ENCODE data around the gene LTBP1. TPM values are rescaled to one million over a fixed set of nuclear protein-coding genes. Genes with fewer than 3 reads are reported as not detected.

Gene LTBP1
- total RNA-seq, 1 donor from 2014 or later = 29.7 TPM

- Histone ChIP-seq H2AFZ (ENCODE audit: low read depth, low read length) (no peak overlapping the region), H3K27me3 (ENCODE audit: insufficient read depth, low read length) (no peaks in the 10 kb centered on the region), H3K79me2 (ENCODE audit: insufficient read depth, low read length) (peaks cover 55% of the 10 kb centered on the region), H4K20me1 (ENCODE audit: insufficient read depth, low read length) (peaks cover 18% of the 10 kb centered on the region), H3K9me3 (ENCODE audit: insufficient read depth, low read depth, low read length) (no peaks in the 10 kb centered on the region), H3K4me2 (ENCODE audit: low read length) (no peak overlapping the region), H3K27ac (ENCODE audit: low read depth, low read length) (no peak overlapping the region), H3K9ac (ENCODE audit: low read length) (no peak overlapping the region), H3K4me1 (ENCODE audit: insufficient read depth, low read length) (no peaks in the 10 kb centered on the region), H3K4me3 (ENCODE audit: insufficient read depth, low read depth, low read length) (no peak overlapping the region), H3K36me3 (ENCODE audit: insufficient read depth, low read length) (peaks cover 4% of the 10 kb centered on the region)
- peaks cover 1% of the 10 kb centered on the region for H3K36me3 Mint-ChIP-seq (ENCODE audit: low read depth, unreplicated experiment)
- TF ChIP-seq EZH2 (IDR thresholded peaks at IDR 0.05; ENCODE audit: insufficient read depth, low read length) = no peak
- TF ChIP-seq, protein P1, sequence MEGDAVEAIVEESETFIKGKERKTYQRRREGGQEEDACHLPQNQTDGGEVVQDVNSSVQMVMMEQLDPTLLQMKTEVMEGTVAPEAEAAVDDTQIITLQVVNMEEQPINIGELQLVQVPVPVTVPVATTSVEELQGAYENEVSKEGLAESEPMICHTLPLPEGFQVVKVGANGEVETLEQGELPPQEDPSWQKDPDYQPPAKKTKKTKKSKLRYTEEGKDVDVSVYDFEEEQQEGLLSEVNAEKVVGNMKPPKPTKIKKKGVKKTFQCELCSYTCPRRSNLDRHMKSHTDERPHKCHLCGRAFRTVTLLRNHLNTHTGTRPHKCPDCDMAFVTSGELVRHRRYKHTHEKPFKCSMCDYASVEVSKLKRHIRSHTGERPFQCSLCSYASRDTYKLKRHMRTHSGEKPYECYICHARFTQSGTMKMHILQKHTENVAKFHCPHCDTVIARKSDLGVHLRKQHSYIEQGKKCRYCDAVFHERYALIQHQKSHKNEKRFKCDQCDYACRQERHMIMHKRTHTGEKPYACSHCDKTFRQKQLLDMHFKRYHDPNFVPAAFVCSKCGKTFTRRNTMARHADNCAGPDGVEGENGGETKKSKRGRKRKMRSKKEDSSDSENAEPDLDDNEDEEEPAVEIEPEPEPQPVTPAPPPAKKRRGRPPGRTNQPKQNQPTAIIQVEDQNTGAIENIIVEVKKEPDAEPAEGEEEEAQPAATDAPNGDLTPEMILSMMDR (IDR thresholded peaks at IDR 0.05; ENCODE audit: insufficient read depth, low read depth, low read length) = no peak
- H3K4me3 Mint-ChIP-seq (ENCODE audit: unreplicated experiment) = no peak overlapping the region
- H3K9me3 Mint-ChIP-seq (ENCODE audit: unreplicated experiment) = peaks cover under 1% of the 10 kb centered on the region
- FAIRE-seq (no peak), DNase-seq (ENCODE audit: low read depth) (peak; percentile 41)
- no peaks in the 10 kb centered on the region for H3K27me3 Mint-ChIP-seq (ENCODE audit: low read depth, unreplicated experiment)
- H3K27ac Mint-ChIP-seq (ENCODE audit: unreplicated experiment) = peak overlapping the region; percentile 29
- H3K4me1 Mint-ChIP-seq (ENCODE audit: low read depth, unreplicated experiment) = no peaks in the 10 kb centered on the region
These were observed 230.9 kb downstream of the LTBP1 start for GRCh38 chr2:33177627-33178026.

DNA sequence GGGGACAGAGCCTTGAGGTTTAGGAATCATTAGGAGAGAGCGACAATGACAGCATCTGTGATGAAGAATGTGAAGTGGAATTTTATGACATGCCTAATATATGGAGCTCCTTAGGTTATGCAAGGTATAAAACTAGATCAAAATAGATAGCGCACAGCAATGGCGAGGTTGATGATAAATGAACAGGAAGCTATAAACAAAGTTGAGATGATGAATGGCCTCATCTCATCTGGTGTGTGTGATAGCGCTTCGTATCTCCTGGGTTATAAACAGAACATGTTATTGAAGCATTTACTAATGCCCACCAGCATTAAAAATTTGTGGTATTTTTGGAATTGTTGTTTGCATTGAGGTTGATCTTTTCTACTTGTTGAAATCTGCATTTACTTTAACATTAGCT is 231.5 kb downstream of the LTBP1 start:
- H3K4me3 ChIP-seq (ENCODE audit: insufficient read depth, low read depth, low read length) = no peak overlapping the region
- no peak for TF ChIP-seq EZH2 (IDR thresholded peaks at IDR 0.05; ENCODE audit: insufficient read depth, low read length)
- TF ChIP-seq, protein P1 (IDR thresholded peaks at IDR 0.05; ENCODE audit: insufficient read depth, low read depth, low read length) = no peak
- no peaks in the 10 kb centered on the region for H3K4me1 ChIP-seq (ENCODE audit: insufficient read depth, low read length)
- H4K20me1 ChIP-seq (ENCODE audit: insufficient read depth, low read length) = peaks cover 20% of the 10 kb centered on the region
- Mint-ChIP-seq H3K4me3 (ENCODE audit: unreplicated experiment) (no peak overlapping the region), H3K36me3 (ENCODE audit: low read depth, unreplicated experiment) (peaks cover 1% of the 10 kb centered on the region), H3K9me3 (ENCODE audit: unreplicated experiment) (no peaks in the 10 kb centered on the region), H3K4me1 (ENCODE audit: low read depth, unreplicated experiment) (no peaks in the 10 kb centered on the region), H3K27ac (ENCODE audit: unreplicated experiment) (no peak overlapping the region), H3K27me3 (ENCODE audit: low read depth, unreplicated experiment) (no peaks in the 10 kb centered on the region)
- FAIRE-seq (peak; percentile 9), DNase-seq (ENCODE audit: low read depth) (no peak)
- H3K36me3 ChIP-seq (ENCODE audit: insufficient read depth, low read length) = peaks cover 7% of the 10 kb centered on the region
- no peak overlapping the region for H3K27ac ChIP-seq (ENCODE audit: low read depth, low read length)
- H3K79me2 ChIP-seq (ENCODE audit: insufficient read depth, low read length) = peaks cover 61% of the 10 kb centered on the region
- H2AFZ ChIP-seq (ENCODE audit: low read depth, low read length) = no peak overlapping the region
- no peak overlapping the region for H3K4me2 ChIP-seq (ENCODE audit: low read length)
- no peaks in the 10 kb centered on the region for H3K27me3 ChIP-seq (ENCODE audit: insufficient read depth, low read length)
- H3K9ac ChIP-seq (ENCODE audit: low read length) = no peak overlapping the region
- no peaks in the 10 kb centered on the region for H3K9me3 ChIP-seq (ENCODE audit: insufficient read depth, low read depth, low read length)

- no peak overlapping the region for H3K9ac ChIP-seq (ENCODE audit: low read length)
- no peaks in the 10 kb centered on the region for H3K27me3 ChIP-seq (ENCODE audit: insufficient read depth, low read length)
- Mint-ChIP-seq H3K36me3 (ENCODE audit: low read depth, unreplicated experiment) (peaks cover 1% of the 10 kb centered on the region), H3K4me3 (ENCODE audit: unreplicated experiment) (no peak overlapping the region), H3K9me3 (ENCODE audit: unreplicated experiment) (no peaks in the 10 kb centered on the region), H3K27me3 (ENCODE audit: low read depth, unreplicated experiment) (no peaks in the 10 kb centered on the region), H3K4me1 (ENCODE audit: low read depth, unreplicated experiment) (no peaks in the 10 kb centered on the region), H3K27ac (ENCODE audit: unreplicated experiment) (no peak overlapping the region)
- peaks cover 81% of the 10 kb centered on the region for H3K79me2 ChIP-seq (ENCODE audit: insufficient read depth, low read length)
- H3K27ac ChIP-seq (ENCODE audit: low read depth, low read length) = no peak overlapping the region
- DNase-seq (ENCODE audit: low read depth) (no peak), FAIRE-seq (no peak)
- H2AFZ ChIP-seq (ENCODE audit: low read depth, low read length) = no peak overlapping the region
- no peaks in the 10 kb centered on the region for H3K9me3 ChIP-seq (ENCODE audit: insufficient read depth, low read depth, low read length)
- no peaks in the 10 kb centered on the region for H3K4me1 ChIP-seq (ENCODE audit: insufficient read depth, low read length)
- H4K20me1 ChIP-seq (ENCODE audit: insufficient read depth, low read length) = peaks cover 28% of the 10 kb centered on the region
- no peak for TF ChIP-seq EZH2 (IDR thresholded peaks at IDR 0.05; ENCODE audit: insufficient read depth, low read length)
- TF ChIP-seq, protein P1 (IDR thresholded peaks at IDR 0.05; ENCODE audit: insufficient read depth, low read depth, low read length) = no peak
- no peak overlapping the region for H3K4me2 ChIP-seq (ENCODE audit: low read length)
- H3K4me3 ChIP-seq (ENCODE audit: insufficient read depth, low read depth, low read length) = no peak overlapping the region
- peaks cover 12% of the 10 kb centered on the region for H3K36me3 ChIP-seq (ENCODE audit: insufficient read depth, low read length)
These were observed 234.2 kb downstream of the LTBP1 start for GRCh38 chr2:33180915-33181314.

All from astrocyte (in vitro differentiated cells and primary cell).